D721Med (cell line): ENCODE results near the gene SUSD1.

ENCODE experiments used
- DNase-seq: peaks from one replicate; pipeline ENCODE4 v3.0.0; 2011; ENCODE audit warnings: low spot score; ENCODE audit not compliant: insufficient read length
- FAIRE-seq: peaks from 2 replicates; lab custom pipeline; 2011; peaks lifted over from hg19 to GRCh38; lab: Jason Lieb, UNC
- CTCF ChIP-seq: IDR thresholded peaks from 2 replicates; pipeline ENCODE4 v1.5.1; 2012; ENCODE audit warnings: mild to moderate bottlenecking, control low read depth; ENCODE audit not compliant: insufficient read depth; ENCODE audit errors: missing control alignments

SUSD1 gene

DNA sequence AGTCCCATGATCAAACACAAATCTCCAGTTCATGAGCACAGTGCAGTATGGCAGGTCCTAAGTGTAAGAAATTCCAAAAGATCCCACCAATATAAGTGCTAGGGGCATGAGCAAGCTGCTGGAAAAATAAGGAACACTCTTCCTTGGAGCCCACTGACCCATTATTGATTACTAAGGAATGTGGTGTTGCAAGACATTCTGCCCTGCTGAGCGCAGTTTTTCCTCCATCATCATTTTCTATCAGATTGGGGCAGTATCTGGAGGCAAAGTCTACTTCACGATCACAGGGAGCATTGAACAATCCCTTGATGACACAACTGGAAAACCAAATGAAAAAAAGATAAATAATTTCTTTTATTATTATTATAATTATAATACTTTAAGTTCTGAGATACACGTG lies 149.2 kb downstream of the SUSD1 start:
- FAIRE-seq = no peak
- TF ChIP-seq CTCF = no peak

DNA sequence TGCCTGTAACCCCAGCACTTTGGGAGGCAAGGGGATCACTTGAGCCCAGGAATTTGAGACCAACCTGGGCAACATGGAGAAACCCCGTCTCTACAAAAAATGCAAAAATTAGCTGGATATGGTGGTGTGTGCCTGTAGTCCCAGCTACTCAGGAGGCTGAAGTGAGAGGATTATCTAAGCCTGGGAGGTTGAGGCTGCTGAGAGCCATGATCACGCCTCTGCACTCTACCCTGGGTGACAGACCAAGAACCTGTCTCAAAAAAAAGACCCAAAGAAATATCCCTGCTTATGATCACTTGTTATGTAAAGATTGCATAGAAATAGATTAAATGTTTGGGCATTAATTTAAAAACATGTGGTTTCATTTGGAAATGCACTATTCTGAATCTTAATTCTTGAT lies 153.4 kb downstream of the SUSD1 start:
- TF ChIP-seq CTCF = no peak
- FAIRE-seq = no peak
- no peak for DNase-seq

More for the DNA sequence above, 149.2 kb downstream of the SUSD1 start:
- DNase-seq = no peak

DNA sequence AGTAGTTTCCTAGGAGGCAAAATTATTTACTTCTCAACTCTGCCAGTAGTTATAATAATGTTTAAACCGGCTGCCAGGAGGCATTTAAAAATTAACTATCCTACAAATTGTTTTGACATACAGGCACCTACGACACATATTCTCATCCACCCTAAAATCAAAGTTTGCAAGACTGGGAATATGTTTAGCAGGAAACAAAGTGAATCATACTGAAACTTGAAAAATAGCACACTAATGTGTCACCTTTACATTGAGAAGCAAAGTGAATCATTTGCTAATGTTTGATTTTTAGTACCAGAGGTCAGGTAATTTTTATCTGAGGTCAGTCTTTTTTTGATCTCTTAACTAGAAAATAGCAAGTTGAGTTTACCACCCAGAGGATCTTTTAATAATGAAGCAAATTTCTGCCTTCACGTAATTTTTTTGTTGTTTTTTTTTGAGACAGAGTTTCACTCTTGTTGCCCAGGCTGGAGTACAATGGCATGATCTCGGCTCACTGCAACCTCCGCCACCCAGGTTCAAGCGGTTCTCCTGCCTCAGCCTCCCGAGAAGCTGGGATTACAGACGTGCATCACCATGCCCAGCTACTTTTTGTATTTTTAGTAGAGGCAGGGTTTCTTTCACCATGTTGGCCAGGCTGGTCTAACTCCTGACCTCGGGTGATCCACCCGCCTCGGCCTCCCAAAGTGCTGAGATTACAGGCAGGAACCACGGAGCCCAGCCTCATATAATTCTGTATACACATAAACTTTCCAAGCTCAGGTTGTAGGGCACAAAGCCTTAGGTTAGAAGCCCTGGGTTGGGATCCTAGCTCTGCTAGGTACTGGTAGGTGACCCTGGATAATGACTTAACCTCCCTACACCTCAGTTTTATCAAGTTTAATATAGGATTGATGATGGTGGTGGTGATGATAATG lies 154.2 kb downstream of the SUSD1 start:
- DNase-seq (no peak), FAIRE-seq (no peak)

GRCh38 chr9:112017878-112018277 lies 157.2 kb downstream of the SUSD1 start:
- DNase-seq = no peak
- FAIRE-seq = no peak
- no peak for TF ChIP-seq CTCF

More for the DNA sequence above, 154.2 kb downstream of the SUSD1 start:
- TF ChIP-seq CTCF = no peak

- no peak for TF ChIP-seq CTCF
- FAIRE-seq (no peak), DNase-seq (no peak)
Observed at GRCh38 chr9:112015736-112016135, 159.4 kb downstream of the SUSD1 start.

GRCh38 chr9:112015149-112015548 lies 159.9 kb downstream of the SUSD1 start:
- no peak for DNase-seq
- no peak for TF ChIP-seq CTCF
- no peak for FAIRE-seq

GRCh38 chr9:112013266-112013665 lies 161.8 kb downstream of the SUSD1 start:
- FAIRE-seq (no peak), DNase-seq (no peak)
- no peak for TF ChIP-seq CTCF
